ENCODE results near the gene FANCI. TPM values are rescaled to one million over a fixed set of nuclear protein-coding genes. Genes with fewer than 3 reads are reported as not detected.
A peak's percentile ranks its signal among the peaks of the same experiment; 100 is the strongest.

Gene FANCI
- total and polyA plus RNA-seq, 8 donors = 19.8 to 56.3 (median 34.2) TPM

- no peaks in the 10 kb centered on the region for H3K27me3 ChIP-seq
- ATAC-seq = no peak
- no peak for TF ChIP-seq CTCF (IDR thresholded peaks at IDR 0.05)
- H3K4me3 ChIP-seq = no peak overlapping the region
- no peak for DNase-seq
- intact Hi-C loops (cut with DNase I) = no loop called here
- no peaks in the 10 kb centered on the region for H3K9me3 ChIP-seq
- H3K36me3 ChIP-seq = peaks cover 0 to 56% of the 10 kb centered on the region in 2 donors
- no peak overlapping the region for H3K27ac ChIP-seq
- no peaks in the 10 kb centered on the region for H3K4me1 ChIP-seq
These were observed 38.9 kb downstream of the FANCI start for GRCh38 chr15:89282631-89283030.

- H3K27ac ChIP-seq = no peak overlapping the region
- H3K27me3 ChIP-seq = no peaks in the 10 kb centered on the region
- TF ChIP-seq CTCF (IDR thresholded peaks at IDR 0.05) = no peak
- H3K9me3 ChIP-seq = no peaks in the 10 kb centered on the region
- DNase-seq = no peak
- no peaks in the 10 kb centered on the region for H3K4me1 ChIP-seq
- no peak for ATAC-seq
- H3K4me3 ChIP-seq = no peak overlapping the region
- H3K36me3 ChIP-seq = peaks cover 0 to 62% of the 10 kb centered on the region in 2 donors
- intact Hi-C loops (cut with DNase I) = no loop called here
These were observed 39.4 kb downstream of the FANCI start for GRCh38 chr15:89283201-89283600.

GRCh38 chr15:89291934-89292438 is 48.2 kb downstream of the FANCI start:
- Histone ChIP-seq H3K9me3 (no peaks in the 10 kb centered on the region), H3K27ac (no peak overlapping the region), H3K27me3 (no peaks in the 10 kb centered on the region), H3K36me3 (peaks cover 0 to 33% of the 10 kb centered on the region in 2 donors), H3K4me1 (no peaks in the 10 kb centered on the region), H3K4me3 (no peak overlapping the region)
- no peak for TF ChIP-seq CTCF (IDR thresholded peaks at IDR 0.05)
- DNase-seq (no peak), ATAC-seq (no peak)
- intact Hi-C loops (cut with DNase I) = no loop called here

- DNase-seq (no peak), ATAC-seq (no peak)
- Histone ChIP-seq H3K4me3 (no peak overlapping the region), H3K9me3 (no peaks in the 10 kb centered on the region), H3K27me3 (no peaks in the 10 kb centered on the region), H3K36me3 (peaks cover 0 to 22% of the 10 kb centered on the region in 2 donors), H3K4me1 (no peaks in the 10 kb centered on the region), H3K27ac (no peak overlapping the region)
- intact Hi-C loops (cut with DNase I) = no loop called here
- no peak for TF ChIP-seq CTCF (IDR thresholded peaks at IDR 0.05)
These were observed 49.2 kb downstream of the FANCI start for GRCh38 chr15:89293012-89293411.

- Histone ChIP-seq H3K27me3 (no peaks in the 10 kb centered on the region), H3K9me3 (no peaks in the 10 kb centered on the region), H3K27ac (no peak overlapping the region), H3K36me3 (peaks cover 0 to 16% of the 10 kb centered on the region in 2 donors), H3K4me1 (no peaks in the 10 kb centered on the region), H3K4me3 (no peak overlapping the region)
- DNase-seq (peak in 1 of 4 donors; percentile 14), ATAC-seq (peak; percentile 85)
- no peak for TF ChIP-seq CTCF (IDR thresholded peaks at IDR 0.05)
- intact Hi-C loops (cut with DNase I) = loop anchor here in 1 of 2 donors (10.0 kb wide), 1 partner anchor 95 kb away; no protein-coding TSS in a partner anchor
These were observed 56.1 kb downstream of the FANCI start for GRCh38 chr15:89299896-89300295.

Measured in left lung (tissue), 10 donors.